DND-41 (cell line): ENCODE data around the gene FAAH.

Source experiments
- EZH2 ChIP-seq: IDR thresholded peaks from 3 replicates; pipeline ENCODE4 v1.6.1; 2012; ENCODE audit warnings: borderline replicate concordance, low read depth, mild to moderate bottlenecking, moderate library complexity, low read length, inconsistent platforms; ENCODE audit not compliant: severe bottlenecking
- TF ChIP-seq, protein P1 (sequence below): IDR thresholded peaks from 2 replicates; pipeline ENCODE4 v1.5.1; 2012; ENCODE audit warnings: borderline replicate concordance, low read length, moderate library complexity, mild to moderate bottlenecking; ENCODE audit not compliant: poor library complexity, severe bottlenecking; ENCODE audit errors: extremely low read depth

GRCh38 chr1:46450160-46450517 lies 56.0 kb downstream of the FAAH start:
- TF ChIP-seq, protein P1, sequence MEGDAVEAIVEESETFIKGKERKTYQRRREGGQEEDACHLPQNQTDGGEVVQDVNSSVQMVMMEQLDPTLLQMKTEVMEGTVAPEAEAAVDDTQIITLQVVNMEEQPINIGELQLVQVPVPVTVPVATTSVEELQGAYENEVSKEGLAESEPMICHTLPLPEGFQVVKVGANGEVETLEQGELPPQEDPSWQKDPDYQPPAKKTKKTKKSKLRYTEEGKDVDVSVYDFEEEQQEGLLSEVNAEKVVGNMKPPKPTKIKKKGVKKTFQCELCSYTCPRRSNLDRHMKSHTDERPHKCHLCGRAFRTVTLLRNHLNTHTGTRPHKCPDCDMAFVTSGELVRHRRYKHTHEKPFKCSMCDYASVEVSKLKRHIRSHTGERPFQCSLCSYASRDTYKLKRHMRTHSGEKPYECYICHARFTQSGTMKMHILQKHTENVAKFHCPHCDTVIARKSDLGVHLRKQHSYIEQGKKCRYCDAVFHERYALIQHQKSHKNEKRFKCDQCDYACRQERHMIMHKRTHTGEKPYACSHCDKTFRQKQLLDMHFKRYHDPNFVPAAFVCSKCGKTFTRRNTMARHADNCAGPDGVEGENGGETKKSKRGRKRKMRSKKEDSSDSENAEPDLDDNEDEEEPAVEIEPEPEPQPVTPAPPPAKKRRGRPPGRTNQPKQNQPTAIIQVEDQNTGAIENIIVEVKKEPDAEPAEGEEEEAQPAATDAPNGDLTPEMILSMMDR = no peak
- no peak for TF ChIP-seq EZH2
